NCI-H82 (cell line): ENCODE results near the gene NOTCH4.

Source experiments
- DNase-seq: peaks from one replicate; lab custom pipeline; 2025; lab: John Stamatoyannopoulos, UW

NOTCH4 gene

DNA sequence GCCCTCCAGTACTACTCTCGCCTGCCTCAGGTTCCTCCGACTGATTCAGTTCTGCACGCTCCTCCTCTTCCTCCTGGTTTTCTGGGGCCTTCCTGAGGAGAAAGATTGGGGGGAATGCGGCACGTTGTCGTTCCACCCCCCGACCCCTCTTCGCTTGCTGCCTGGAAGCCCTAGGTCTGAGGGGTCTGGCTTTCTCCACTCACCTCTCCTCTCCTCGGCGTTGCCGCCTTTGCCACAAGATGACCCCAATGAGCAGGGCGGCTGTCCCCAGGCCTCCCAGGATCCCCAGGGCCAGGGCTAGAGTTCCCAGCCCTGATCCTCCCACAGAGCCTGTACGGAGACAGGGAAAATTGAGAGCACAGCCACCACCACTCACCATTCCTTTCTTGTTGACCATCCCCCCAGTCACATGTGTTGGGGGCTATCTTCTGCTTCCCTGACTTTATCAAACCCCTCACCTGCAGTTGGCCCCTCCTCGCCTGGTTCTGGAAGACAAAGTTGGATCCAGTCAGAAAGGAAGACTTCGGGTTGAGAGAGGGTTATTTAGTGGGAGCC lies 42.6 kb downstream of the NOTCH4 start:
- DNase-seq = no peak

- no peak for DNase-seq
Measured at GRCh38 chr6:32179766-32180405, 44.0 kb downstream of the NOTCH4 start.

DNA sequence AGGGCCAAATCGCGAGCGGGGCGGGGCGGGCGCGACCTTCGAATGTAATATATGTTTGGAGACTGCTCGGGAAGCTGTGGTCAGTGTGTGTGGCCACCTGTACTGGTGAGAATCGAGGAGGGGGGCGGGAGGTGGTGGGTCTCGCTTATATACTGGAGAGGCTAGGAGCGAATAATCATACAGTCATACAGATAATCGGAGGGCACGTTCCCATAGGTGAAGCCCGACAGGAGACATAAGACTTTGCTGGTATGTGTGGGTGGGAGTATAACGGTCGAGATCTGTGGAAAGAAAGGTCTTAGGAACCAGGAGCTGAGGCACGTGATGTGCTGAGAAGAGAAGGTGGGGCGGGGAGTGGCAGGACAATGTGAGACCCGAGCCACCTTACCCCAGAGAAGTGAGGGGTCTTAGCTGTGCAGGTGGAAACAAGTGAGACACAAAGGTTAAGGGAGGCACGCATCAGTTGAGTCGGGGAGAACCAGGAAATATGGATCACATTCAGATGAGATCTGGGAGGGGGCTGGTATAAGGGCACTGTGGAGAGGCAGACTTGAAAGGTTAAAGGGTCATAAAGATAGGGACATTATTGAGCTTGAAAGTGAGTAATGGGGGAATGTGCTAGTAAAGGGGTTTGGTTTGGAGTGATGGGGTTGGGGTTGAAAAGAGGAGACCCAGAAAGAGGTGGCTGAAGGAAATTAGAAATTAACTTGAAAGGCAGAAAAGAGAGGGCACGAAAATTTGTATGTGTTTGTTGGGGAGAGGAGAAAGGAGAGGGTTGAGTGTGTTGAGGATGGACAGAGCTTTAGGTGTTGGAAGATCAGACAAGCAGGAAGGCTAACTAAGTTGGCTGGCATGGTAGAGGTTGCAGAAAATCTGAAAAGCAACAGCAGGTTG lies 45.1 kb downstream of the NOTCH4 start:
- peak; percentile 59 for DNase-seq

GRCh38 chr6:32177788-32178546 lies 45.9 kb downstream of the NOTCH4 start, which contains the start of gene RNF5:
RNF5 (plus strand) TSS chr6:32178405; CDS start chr6:32178512, 107 bp downstream.
- DNase-seq = peak; percentile 100

- DNase-seq = peak; percentile 94
Measured at GRCh38 chr6:32177183-32177787, 46.6 kb downstream of the NOTCH4 start.

GRCh38 chr6:32176476-32177182 lies 47.2 kb downstream of the NOTCH4 start:
- DNase-seq = no peak

- DNase-seq = peak; percentile 98
Measured at GRCh38 chr6:32175711-32176475, 48.0 kb downstream of the NOTCH4 start, which contains the start of gene AGPAT1. AGPAT1 (minus strand) TSS chr6:32176084; CDS start chr6:32171496, 4,588 bp downstream.

- no peak for DNase-seq
Measured at GRCh38 chr6:32175322-32175710, 48.6 kb downstream of the NOTCH4 start.

GRCh38 chr6:32174416-32174815 lies 49.5 kb downstream of the NOTCH4 start:
- DNase-seq = no peak

DNA sequence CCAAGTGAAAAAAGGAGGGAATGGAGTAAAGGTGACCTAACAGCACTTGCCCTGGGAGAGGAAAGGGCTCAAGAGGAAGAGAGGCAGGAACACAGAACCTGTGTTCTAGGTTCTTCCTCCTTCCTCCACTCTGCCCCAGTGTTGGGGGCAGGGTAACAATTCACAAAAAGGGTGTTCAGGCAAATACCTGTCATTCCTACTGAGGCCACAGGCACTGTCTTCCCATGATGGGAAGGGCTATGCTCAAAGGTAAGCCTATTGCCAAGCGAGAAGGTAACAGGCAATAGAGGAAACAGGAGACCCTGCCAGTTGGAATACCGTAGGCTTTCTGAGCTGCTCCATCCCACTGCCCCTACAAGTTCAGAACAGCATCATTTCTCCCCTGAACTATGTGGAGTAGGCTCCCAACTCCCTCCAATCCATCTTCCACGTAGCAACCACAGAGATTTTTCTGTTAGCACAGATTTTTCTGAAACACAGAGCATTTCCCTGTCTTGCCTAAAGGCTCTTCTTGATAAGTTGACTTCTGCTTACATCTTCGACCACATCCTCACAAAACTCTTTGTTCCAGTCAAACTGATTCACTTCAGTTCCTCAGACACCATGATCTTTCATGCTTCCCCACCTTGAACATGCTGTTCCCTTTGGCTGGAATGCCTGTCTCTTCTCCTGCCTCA lies 50.7 kb downstream of the NOTCH4 start:
- DNase-seq = no peak

GRCh38 chr6:32171234-32171633 lies 52.6 kb downstream of the NOTCH4 start:
- DNase-seq = no peak

GRCh38 chr6:32170294-32170693 lies 53.6 kb downstream of the NOTCH4 start:
- no peak for DNase-seq

DNA sequence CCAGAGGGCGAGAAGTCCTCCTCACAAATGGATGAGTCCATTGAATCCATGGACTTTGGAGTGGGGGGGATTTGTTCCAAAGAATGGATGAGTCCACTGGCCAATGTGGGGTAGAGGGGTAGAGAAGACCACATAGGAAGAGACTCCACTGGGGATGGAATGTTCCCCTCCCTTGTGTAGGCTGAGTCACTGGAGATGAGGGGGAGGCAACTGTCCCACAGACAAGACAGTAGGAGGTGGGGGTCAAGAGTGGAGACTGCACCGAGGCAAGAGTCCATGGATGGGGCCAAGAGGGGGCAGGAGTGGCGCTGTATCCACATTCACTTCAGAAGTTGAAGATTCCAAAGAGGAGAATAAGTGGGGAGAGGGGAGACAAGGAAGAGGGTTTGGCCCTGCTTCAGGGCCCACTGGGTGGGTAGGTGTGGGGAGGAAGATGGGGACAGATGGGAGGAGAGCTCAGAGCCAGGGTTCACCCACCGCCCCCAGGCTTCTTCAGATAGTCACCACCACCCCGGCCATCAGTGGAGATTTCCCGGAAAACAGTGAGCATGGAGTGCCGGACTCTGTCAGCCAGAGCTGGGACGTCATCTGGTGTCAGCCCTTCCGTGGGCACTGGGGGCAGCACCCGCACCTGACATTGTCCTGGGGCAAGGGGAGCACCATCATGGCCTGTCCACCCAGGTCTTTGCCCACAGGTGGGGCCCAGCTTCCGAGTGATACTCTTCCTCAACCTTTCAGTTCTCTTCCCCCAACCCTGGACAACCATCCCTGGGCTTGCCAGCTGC lies 54.9 kb downstream of the NOTCH4 start:
- DNase-seq = no peak

DNA sequence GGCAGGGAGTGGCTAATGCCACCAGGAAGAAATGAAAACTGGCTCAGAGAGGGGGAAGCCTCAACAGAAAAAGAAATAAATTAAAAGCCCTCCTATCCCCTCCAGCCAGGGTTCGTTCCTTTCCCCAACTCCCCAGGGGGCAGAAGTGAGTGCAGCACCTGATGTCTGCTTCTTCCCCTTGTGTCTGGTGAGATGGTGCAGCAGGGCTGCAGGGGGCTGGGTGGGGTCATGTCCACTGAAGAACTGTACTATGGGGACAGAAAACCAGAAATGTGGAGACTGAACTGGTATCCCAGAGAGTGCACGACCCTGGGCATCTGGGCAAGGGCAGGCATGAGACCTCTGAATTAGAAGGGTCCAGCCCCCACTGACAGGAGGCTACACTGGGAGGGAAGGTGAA lies 55.5 kb downstream of the NOTCH4 start:
- no peak for DNase-seq

GRCh38 chr6:32167761-32168262 lies 56.1 kb downstream of the NOTCH4 start:
- DNase-seq = peak; percentile 37

GRCh38 chr6:32167154-32167760 lies 56.6 kb downstream of the NOTCH4 start:
- no peak for DNase-seq

DNA sequence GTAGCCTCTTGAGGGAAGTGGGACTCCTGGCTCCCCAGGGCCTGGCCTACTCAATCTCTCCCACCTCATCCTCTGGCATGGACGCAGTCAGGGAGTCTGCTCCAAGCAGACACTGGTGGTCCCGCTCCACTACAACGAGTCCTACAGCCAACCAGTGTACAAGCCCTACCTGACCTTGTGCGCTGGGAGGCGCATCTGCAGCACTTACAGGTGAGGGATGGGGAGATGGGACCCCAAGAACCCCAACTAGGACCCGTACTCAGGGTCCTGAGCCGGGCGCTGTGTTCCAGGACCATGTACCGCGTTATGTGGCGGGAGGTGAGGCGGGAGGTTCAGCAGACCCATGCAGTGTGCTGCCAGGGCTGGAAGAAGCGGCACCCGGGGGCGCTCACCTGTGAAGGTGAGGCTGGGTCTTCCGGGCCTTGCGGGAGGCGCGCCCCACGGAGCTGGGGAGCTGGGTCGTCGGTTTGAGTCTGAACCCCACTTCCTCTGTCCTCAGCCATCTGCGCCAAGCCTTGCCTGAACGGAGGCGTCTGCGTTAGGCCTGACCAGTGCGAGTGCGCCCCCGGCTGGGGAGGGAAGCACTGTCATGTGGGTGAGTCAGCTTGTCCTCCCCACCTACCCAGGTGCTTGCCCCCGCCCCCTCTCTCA lies 57.3 kb downstream of the NOTCH4 start:
- no peak for DNase-seq

DNA sequence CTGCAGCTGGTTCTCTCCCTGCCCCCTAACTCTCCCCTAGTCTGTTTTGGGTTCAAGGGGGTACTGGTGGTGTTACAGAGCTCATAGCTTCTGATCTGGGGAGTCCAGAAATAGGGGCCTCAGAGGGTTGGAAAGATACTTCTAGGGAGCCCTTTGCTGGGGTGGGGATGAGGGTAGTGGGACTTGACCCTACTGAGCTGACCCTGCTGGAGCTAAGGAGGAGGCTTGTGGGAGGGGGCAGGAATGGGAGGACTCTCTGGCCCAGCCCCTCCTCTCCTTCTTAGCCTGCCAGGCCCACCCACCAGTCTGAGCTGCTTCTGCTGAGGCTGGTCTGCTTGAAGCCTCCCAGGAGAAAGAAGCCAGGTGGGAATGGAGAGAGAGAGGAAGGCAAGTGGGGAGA lies 59.6 kb downstream of the NOTCH4 start, which contains the start of gene EGFL8:
EGFL8 (plus strand) TSS at position 301 of the 400 bp plus-strand sequence. CDS start 1,571 bp downstream, outside the sequence.
- DNase-seq = no peak
